Prostate gland (tissue), 2 donors: ENCODE data around the gene IFNA7. TPM values are rescaled to one million over a fixed set of nuclear protein-coding genes. Genes with fewer than 3 reads are reported as not detected.

Source experiments
- DNase-seq: peaks from one replicate; pipeline ENCODE4 v3.0.0-alpha.2; 2019; ENCODE audit warnings: low spot score
- H3K27ac ChIP-seq, 2 donors: fragments of 200-600 bp; sonication (generic); 2 replicates each; pipeline ENCODE4 v1.5.1; 2017 to 2019
- H3K27me3 ChIP-seq: fragments of 200-600 bp; sonication (generic); replicated peaks from 2 replicates; pipeline ENCODE4 v1.5.1; 2019; ENCODE audit not compliant: insufficient read depth
- H3K36me3 ChIP-seq, 2 donors: fragments of 200-600 bp; sonication (generic); 1 replicate in 1 of 2; 2 replicates in 1 of 2; pipeline versions ENCODE4 v1.5.1 to v1.8.1; 2017 to 2019
- H3K4me1 ChIP-seq: fragments of 200-600 bp; sonication (generic); replicated peaks from 2 replicates; pipeline ENCODE4 v1.5.1; 2019
- H3K4me3 ChIP-seq, 2 donors: fragments of 200-600 bp; sonication (generic); 2 replicates each; pipeline ENCODE4 v1.5.1; 2017 to 2019
- H3K9me3 ChIP-seq: fragments of 200-600 bp; sonication (generic); 2 replicates; pipeline ENCODE4 v1.5.1; 2017
- CTCF ChIP-seq, 4 experiments: fragments of 200-600 bp in 2 of 4; fragments of 450-650 bp in 2 of 4; sonication (generic) in 2 of 4; IDR thresholded peaks; 1 replicate in 3 of 4; 2 replicates in 1 of 4; pipeline ENCODE4 v1.5.1; 2016 to 2019; ENCODE audit warnings: antibody characterized with exemption in 4 of 4, mild to moderate bottlenecking in 2 of 4, moderate library complexity in 2 of 4
- POLR2A ChIP-seq: fragments of 450-650 bp; IDR thresholded peaks from one replicate; pipeline ENCODE4 v1.6.1; 2016; ENCODE audit warnings: antibody characterized with exemption, mild to moderate bottlenecking
- POLR2AphosphoS5 ChIP-seq: sonication (generic); formaldehyde crosslinking; IDR thresholded peaks from one replicate; pipeline ENCODE4 v1.6.1; 2017; ENCODE audit warnings: antibody characterized with exemption
- WGBS: methylation state at CpG from one replicate; pipeline ENCODE4 v1.1.5; 2018; 5-methylcytosine and 5-hydroxymethylcytosine counted together
- intact Hi-C: fragments of 100-400 bp; cut with DNase I; formaldehyde crosslinking; loops from one replicate; pipeline ENCODE4 v1.14.2; 2022
- total RNA-seq, 2 donors: library from RNA; depleted of rRNA; stranded (reverse); fragments of >200 nt; gene quantifications; one replicate each; pipeline ENCODE4 v1.1.0, GENCODE V29; 2016

IFNA7 gene
- total RNA-seq, 2 donors from 2014 or later: not detected

- Histone ChIP-seq H3K27ac (no peak overlapping the region), H3K9me3 (no peaks in the 10 kb centered on the region), H3K36me3 (no peaks in the 10 kb centered on the region), H3K27me3 (no peaks in the 10 kb centered on the region), H3K4me1 (no peaks in the 10 kb centered on the region), H3K4me3 (no peak overlapping the region)
- 91% methylated on average over 1 of the region's 1 CpG for WGBS
- intact Hi-C loops: no loop called here
- TF ChIP-seq CTCF (IDR thresholded peaks at IDR 0.05) (no peak), POLR2A (no peak), POLR2AphosphoS5 (no peak)
- no peak for DNase-seq
Measured at GRCh38 chr9:21165516-21165915, 36.5 kb downstream of the IFNA7 start.

- H3K27me3 ChIP-seq: no peaks in the 10 kb centered on the region
Measured at GRCh38 chr9:21160178-21160577, 41.8 kb downstream of the IFNA7 start.

GRCh38 chr9:21155501-21155900 is 46.5 kb downstream of the IFNA7 start:
- WGBS: 64% methylated on average over 2 of the region's 2 CpGs
- TF ChIP-seq POLR2AphosphoS5: no peak
- no peak for TF ChIP-seq CTCF (IDR thresholded peaks at IDR 0.05)
- no peak for TF ChIP-seq POLR2A
- DNase-seq: no peak

More at GRCh38 chr9:21160178-21160577, 41.8 kb downstream of the IFNA7 start:
- DNase-seq: no peak
- H3K27ac ChIP-seq: no peak overlapping the region
- no peaks in the 10 kb centered on the region for H3K36me3 ChIP-seq
- WGBS: 24% methylated on average over 1 of the region's 1 CpG
- no peaks in the 10 kb centered on the region for H3K9me3 ChIP-seq
- no peak for TF ChIP-seq POLR2AphosphoS5
- no peak for TF ChIP-seq CTCF (IDR thresholded peaks at IDR 0.05)
- TF ChIP-seq POLR2A: no peak
- intact Hi-C loops: no loop called here
- no peak overlapping the region for H3K4me3 ChIP-seq
- no peaks in the 10 kb centered on the region for H3K4me1 ChIP-seq

GRCh38 chr9:21154018-21154608 is 47.9 kb downstream of the IFNA7 start:
- H3K36me3 ChIP-seq: no peaks in the 10 kb centered on the region
- H3K4me3 ChIP-seq: no peak overlapping the region
- no peaks in the 10 kb centered on the region for H3K4me1 ChIP-seq
- WGBS: 20% methylated on average over 3 of the region's 3 CpGs
- no peaks in the 10 kb centered on the region for H3K27me3 ChIP-seq
- DNase-seq: no peak
- H3K27ac ChIP-seq: no peak overlapping the region
- no peaks in the 10 kb centered on the region for H3K9me3 ChIP-seq
- no peak for TF ChIP-seq POLR2A
- no peak for TF ChIP-seq POLR2AphosphoS5
- TF ChIP-seq CTCF (IDR thresholded peaks at IDR 0.05): no peak
- intact Hi-C loops: no loop called here

More at GRCh38 chr9:21155501-21155900, 46.5 kb downstream of the IFNA7 start:
- Histone ChIP-seq H3K27ac (no peak overlapping the region), H3K4me3 (no peak overlapping the region), H3K36me3 (no peaks in the 10 kb centered on the region), H3K9me3 (no peaks in the 10 kb centered on the region), H3K27me3 (no peaks in the 10 kb centered on the region), H3K4me1 (no peaks in the 10 kb centered on the region)
- intact Hi-C loops: no loop called here

GRCh38 chr9:21153336-21154017 is 48.5 kb downstream of the IFNA7 start:
- no peak for TF ChIP-seq CTCF (IDR thresholded peaks at IDR 0.05)
- no peak for TF ChIP-seq POLR2AphosphoS5
- no peak for TF ChIP-seq POLR2A
- H3K4me3 ChIP-seq: no peak overlapping the region

More at GRCh38 chr9:21153336-21154017, 48.5 kb downstream of the IFNA7 start:
- no peaks in the 10 kb centered on the region for H3K27me3 ChIP-seq
- intact Hi-C loops: no loop called here
- WGBS: 50% methylated on average over 3 of the region's 3 CpGs
- no peak overlapping the region for H3K27ac ChIP-seq
- DNase-seq: no peak
- no peaks in the 10 kb centered on the region for H3K36me3 ChIP-seq
- no peaks in the 10 kb centered on the region for H3K4me1 ChIP-seq
- no peaks in the 10 kb centered on the region for H3K9me3 ChIP-seq
